ENCODE measurements around the gene LARGE1.

- TF ChIP-seq, protein P1, sequence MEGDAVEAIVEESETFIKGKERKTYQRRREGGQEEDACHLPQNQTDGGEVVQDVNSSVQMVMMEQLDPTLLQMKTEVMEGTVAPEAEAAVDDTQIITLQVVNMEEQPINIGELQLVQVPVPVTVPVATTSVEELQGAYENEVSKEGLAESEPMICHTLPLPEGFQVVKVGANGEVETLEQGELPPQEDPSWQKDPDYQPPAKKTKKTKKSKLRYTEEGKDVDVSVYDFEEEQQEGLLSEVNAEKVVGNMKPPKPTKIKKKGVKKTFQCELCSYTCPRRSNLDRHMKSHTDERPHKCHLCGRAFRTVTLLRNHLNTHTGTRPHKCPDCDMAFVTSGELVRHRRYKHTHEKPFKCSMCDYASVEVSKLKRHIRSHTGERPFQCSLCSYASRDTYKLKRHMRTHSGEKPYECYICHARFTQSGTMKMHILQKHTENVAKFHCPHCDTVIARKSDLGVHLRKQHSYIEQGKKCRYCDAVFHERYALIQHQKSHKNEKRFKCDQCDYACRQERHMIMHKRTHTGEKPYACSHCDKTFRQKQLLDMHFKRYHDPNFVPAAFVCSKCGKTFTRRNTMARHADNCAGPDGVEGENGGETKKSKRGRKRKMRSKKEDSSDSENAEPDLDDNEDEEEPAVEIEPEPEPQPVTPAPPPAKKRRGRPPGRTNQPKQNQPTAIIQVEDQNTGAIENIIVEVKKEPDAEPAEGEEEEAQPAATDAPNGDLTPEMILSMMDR (IDR thresholded peaks at IDR 0.05; ENCODE audit: insufficient read depth, low read length, poor library complexity, severe bottlenecking), result no peak
- TF ChIP-seq EZH2phosphoT487 (conservative IDR thresholded peaks at IDR 0.05; ENCODE audit: low read length), result no peak
Measured at GRCh38 chr22:33341611-33342010, 578.7 kb downstream of the LARGE1 start.

Data from SU-DHL-6 (cell line).